ENCODE data around the gene CTNNA3. TPM values are rescaled to one million over a fixed set of nuclear protein-coding genes. Genes with fewer than 3 reads are reported as not detected.

Gene CTNNA3
- total RNA-seq, 2 donors from 2014 or later = under 0.01 to 0.33 TPM

DNA sequence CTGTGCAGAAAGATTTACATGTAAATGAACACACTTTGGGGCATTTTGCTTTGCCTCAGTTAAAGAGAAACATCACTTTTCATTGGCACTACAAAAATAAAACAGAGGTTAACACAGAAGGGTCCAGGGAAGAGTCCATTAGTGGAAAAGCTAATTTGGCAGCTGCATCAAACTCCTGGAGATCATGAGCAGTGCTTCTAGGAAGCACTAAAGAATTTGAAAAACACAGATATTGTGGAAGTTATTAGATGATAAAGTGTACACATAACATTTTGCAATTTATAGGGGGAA lies 608.9 kb downstream of the CTNNA3 start:
- Histone ChIP-seq H3K27me3 (no peaks in the 10 kb centered on the region), H3K9me3 (no peaks in the 10 kb centered on the region), H3K4me1 (no peaks in the 10 kb centered on the region), H3K27ac (no peak overlapping the region), H3K36me3 (replicated peaks in 1 of 2; ENCODE audit: insufficient read depth in 1 of 2, low read depth in 2 of 2) (no peaks in the 10 kb centered on the region), H3K4me3 (no peak overlapping the region)
- DNase-seq = no peak
- intact Hi-C loops (cut with DNase I) = no loop called here
- TF ChIP-seq, protein P1, sequence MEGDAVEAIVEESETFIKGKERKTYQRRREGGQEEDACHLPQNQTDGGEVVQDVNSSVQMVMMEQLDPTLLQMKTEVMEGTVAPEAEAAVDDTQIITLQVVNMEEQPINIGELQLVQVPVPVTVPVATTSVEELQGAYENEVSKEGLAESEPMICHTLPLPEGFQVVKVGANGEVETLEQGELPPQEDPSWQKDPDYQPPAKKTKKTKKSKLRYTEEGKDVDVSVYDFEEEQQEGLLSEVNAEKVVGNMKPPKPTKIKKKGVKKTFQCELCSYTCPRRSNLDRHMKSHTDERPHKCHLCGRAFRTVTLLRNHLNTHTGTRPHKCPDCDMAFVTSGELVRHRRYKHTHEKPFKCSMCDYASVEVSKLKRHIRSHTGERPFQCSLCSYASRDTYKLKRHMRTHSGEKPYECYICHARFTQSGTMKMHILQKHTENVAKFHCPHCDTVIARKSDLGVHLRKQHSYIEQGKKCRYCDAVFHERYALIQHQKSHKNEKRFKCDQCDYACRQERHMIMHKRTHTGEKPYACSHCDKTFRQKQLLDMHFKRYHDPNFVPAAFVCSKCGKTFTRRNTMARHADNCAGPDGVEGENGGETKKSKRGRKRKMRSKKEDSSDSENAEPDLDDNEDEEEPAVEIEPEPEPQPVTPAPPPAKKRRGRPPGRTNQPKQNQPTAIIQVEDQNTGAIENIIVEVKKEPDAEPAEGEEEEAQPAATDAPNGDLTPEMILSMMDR (IDR thresholded peaks at IDR 0.05) = no peak
- TF ChIP-seq POLR2A (IDR thresholded peaks at IDR 0.05) = no peak
- no peak for ATAC-seq

DNA sequence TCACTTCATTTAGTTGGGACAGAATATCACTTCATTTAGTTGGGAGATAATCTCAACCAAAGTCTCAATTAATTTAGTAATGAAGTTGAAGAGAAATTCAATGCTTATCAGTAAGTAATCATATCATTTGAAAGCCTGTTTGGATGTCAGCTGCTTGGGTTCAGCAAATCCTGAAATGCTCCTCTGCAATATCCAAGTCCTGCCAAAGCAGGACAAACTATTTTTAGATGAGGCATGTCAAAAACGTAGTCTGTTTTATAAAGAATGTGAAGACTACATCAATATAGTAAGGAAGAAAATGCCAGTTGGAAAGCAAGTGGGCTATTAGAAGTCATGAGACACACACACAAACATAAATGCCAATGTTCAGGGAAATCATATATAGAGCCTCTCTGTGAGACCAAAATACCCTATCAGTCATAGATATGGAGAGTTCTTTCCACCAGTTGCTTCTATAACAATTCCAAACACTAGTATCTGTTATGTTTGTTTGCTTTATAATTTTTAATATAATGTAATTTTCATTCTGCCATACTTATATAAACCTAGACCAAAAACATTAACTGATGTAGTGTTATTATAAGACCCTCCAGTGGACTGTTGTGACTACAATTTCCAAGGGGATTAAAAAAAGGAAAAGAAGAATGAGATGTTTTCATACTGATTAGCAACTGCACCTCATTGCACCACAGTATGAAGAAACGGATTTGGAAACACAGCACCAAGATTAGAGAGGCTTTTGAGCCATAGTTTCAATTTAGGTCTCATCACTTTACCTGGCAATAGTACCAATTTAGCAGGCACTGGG lies 609.5 kb downstream of the CTNNA3 start:
- no peak for DNase-seq
- H3K4me3 ChIP-seq = no peak overlapping the region
- intact Hi-C loops (cut with DNase I) = no loop called here
- no peak for ATAC-seq
- H3K27me3 ChIP-seq = no peaks in the 10 kb centered on the region
- TF ChIP-seq, protein P1 (IDR thresholded peaks at IDR 0.05) = no peak
- TF ChIP-seq POLR2A (IDR thresholded peaks at IDR 0.05) = no peak
- H3K9me3 ChIP-seq = no peaks in the 10 kb centered on the region
- no peaks in the 10 kb centered on the region for H3K36me3 ChIP-seq (replicated peaks in 1 of 2; ENCODE audit: insufficient read depth in 1 of 2, low read depth in 2 of 2)
- WGBS, 2 donors = 25% methylated on average over 2 of the region's 2 CpGs
- H3K4me1 ChIP-seq = no peaks in the 10 kb centered on the region
- no peak overlapping the region for H3K27ac ChIP-seq

DNA sequence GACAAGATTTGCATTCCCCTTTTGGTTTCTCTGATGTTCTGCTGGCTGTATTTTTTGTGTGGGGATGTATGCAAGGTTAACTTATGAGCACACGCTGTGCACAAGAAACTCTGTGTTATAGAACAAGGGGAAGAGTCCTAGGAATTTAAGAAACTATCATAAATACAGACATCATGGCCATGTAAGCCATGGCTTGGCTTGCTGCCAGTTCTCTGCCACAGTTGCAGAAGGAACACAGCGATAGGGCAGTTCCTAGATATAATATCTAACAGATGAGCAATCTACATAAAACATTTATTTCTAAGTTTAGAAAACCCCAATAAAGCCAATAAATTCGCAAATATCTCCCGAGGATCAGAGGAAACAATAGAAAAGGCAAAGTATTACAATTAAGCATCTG lies 616.9 kb downstream of the CTNNA3 start:
- Histone ChIP-seq H3K4me3 (no peak overlapping the region), H3K36me3 (replicated peaks in 1 of 2; ENCODE audit: insufficient read depth in 1 of 2, low read depth in 2 of 2) (no peaks in the 10 kb centered on the region), H3K27me3 (no peaks in the 10 kb centered on the region), H3K4me1 (peaks cover 14% of the 10 kb centered on the region), H3K9me3 (no peaks in the 10 kb centered on the region), H3K27ac (no peak overlapping the region)
- WGBS, 2 donors = 16 to 25% methylated on average over 4 of the region's 4 CpGs
- TF ChIP-seq, protein P1 (IDR thresholded peaks at IDR 0.05) = no peak
- no peak for TF ChIP-seq POLR2A (IDR thresholded peaks at IDR 0.05)
- no peak for ATAC-seq
- intact Hi-C loops (cut with DNase I) = no loop called here
- DNase-seq = peak; percentile 34 to 66 (median 45)

DNA sequence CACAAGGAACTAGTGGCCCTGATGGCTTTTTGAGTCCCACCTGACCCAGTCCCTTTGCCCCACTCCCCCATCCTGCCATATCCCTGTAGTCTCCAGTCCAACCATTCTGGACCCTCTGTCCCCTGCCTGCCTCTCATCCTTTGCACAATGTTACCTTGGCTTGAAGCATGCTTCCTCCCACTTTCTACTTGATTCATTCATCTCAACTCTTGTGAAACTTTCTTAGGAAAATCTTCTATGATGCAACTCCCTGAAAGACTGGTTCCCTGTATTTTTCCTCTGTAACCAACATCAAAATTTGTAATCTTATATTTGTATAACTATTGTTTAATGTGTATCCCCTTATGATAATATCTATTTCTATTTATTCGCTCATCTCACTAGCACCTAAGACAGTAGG lies 618.6 kb downstream of the CTNNA3 start:
- intact Hi-C loops (cut with DNase I) = no loop called here
- Histone ChIP-seq H3K27ac (no peak overlapping the region), H3K4me1 (peaks cover 14% of the 10 kb centered on the region), H3K4me3 (no peak overlapping the region), H3K9me3 (no peaks in the 10 kb centered on the region), H3K36me3 (replicated peaks in 1 of 2; ENCODE audit: insufficient read depth in 1 of 2, low read depth in 2 of 2) (no peaks in the 10 kb centered on the region), H3K27me3 (no peaks in the 10 kb centered on the region)
- TF ChIP-seq, protein P1 (IDR thresholded peaks at IDR 0.05) = no peak
- no peak for DNase-seq
- 94 to 98% methylated on average over 1 of the region's 1 CpG for WGBS, 2 donors
- no peak for ATAC-seq

DNA sequence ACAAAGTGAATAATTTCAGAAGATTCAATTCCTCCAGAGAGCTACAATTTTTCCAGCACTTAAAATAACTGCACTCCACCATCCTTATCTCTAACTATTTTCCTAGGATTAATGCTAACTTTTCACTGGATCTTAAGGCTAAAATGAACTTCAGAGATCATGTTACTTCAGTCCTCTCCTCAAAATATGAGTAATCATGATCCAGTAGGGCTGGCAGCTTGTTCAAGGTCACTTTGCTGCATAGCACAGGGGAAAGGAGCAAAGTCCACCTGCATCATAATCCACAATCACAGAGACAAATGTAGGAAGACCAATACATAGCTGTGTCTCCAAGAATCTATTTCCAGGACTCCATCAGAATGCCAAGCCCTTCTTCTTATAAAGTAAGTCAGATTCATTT lies 619.9 kb downstream of the CTNNA3 start:
- peaks cover 14% of the 10 kb centered on the region for H3K4me1 ChIP-seq
- peak overlapping the region; percentile 15 to 42 (median 24) for H3K27ac ChIP-seq
- ATAC-seq (peak; percentile 78), DNase-seq (peak; percentile 21 to 60 (median 36))
- H3K27me3 ChIP-seq = no peaks in the 10 kb centered on the region
- H3K9me3 ChIP-seq = no peaks in the 10 kb centered on the region
- no peak overlapping the region for H3K4me3 ChIP-seq
- intact Hi-C loops (cut with DNase I) = no loop called here
- no peaks in the 10 kb centered on the region for H3K36me3 ChIP-seq (replicated peaks in 1 of 2; ENCODE audit: insufficient read depth in 1 of 2, low read depth in 2 of 2)
- no peak for TF ChIP-seq POLR2A (IDR thresholded peaks at IDR 0.05)
- TF ChIP-seq, protein P1 (IDR thresholded peaks at IDR 0.05) = no peak
